AG09309 (cell line): ENCODE results near the gene SNRNP25.

Experiments
- DNase-seq: peaks from one replicate; pipeline ENCODE4 v3.0.0-alpha.2; 2010; ENCODE audit warnings: low read depth
- H3K4me3 ChIP-seq: 2 replicates; pipeline ENCODE4 v1.5.1; 2011; ENCODE audit warnings: mild to moderate bottlenecking, low read depth, low read length, moderate library complexity; ENCODE audit not compliant: control insufficient read depth
- TF ChIP-seq, protein P1 (sequence below): IDR thresholded peaks from 2 replicates; pipeline ENCODE4 v1.5.1; 2011; ENCODE audit warnings: mild to moderate bottlenecking, low read depth, low read length, inconsistent platforms; ENCODE audit not compliant: insufficient read depth, control insufficient read depth; ENCODE audit errors: missing control alignments

The SNRNP25 gene

GRCh38 chr16:66309-67182, 12.9 kb downstream of the SNRNP25 start:
- TF ChIP-seq, protein P1, sequence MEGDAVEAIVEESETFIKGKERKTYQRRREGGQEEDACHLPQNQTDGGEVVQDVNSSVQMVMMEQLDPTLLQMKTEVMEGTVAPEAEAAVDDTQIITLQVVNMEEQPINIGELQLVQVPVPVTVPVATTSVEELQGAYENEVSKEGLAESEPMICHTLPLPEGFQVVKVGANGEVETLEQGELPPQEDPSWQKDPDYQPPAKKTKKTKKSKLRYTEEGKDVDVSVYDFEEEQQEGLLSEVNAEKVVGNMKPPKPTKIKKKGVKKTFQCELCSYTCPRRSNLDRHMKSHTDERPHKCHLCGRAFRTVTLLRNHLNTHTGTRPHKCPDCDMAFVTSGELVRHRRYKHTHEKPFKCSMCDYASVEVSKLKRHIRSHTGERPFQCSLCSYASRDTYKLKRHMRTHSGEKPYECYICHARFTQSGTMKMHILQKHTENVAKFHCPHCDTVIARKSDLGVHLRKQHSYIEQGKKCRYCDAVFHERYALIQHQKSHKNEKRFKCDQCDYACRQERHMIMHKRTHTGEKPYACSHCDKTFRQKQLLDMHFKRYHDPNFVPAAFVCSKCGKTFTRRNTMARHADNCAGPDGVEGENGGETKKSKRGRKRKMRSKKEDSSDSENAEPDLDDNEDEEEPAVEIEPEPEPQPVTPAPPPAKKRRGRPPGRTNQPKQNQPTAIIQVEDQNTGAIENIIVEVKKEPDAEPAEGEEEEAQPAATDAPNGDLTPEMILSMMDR: no peak
- DNase-seq: no peak
- no peak overlapping the region for H3K4me3 ChIP-seq

DNA sequence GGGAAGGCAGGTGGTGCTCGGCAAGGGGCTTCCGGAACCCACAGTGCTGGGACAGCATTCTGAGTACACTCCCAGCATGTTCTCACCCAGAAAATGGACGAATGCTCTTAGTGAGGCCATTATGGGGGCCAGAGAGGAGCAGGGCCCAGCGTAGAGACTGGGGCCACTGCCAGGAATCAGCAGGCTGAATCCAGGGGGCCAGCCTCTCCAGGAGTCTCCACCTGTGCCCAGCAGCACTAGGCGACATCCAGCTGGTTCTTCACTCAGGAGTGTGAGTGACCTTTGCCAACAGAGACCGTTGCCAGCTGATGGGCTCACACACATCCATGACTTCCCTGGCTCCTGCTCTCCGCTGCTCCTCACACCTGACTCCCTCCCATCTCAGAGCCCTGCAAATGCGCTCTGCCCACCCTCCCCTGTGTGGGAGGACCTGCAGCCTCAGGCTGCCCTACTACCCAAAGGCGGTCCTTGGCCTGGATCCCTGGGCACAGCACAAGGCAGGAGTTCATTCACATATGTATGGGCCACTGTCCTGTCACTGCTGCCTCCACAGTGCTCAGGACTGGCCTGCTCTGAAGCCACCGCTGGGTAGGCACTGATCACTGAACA, 13.7 kb downstream of the SNRNP25 start:
- H3K4me3 ChIP-seq: no peak overlapping the region
- TF ChIP-seq, protein P1: no peak
- DNase-seq: no peak

- TF ChIP-seq, protein P1: no peak
- no peak overlapping the region for H3K4me3 ChIP-seq
- DNase-seq: no peak
Measured at GRCh38 chr16:67884-68789, 14.5 kb downstream of the SNRNP25 start.

- no peak overlapping the region for H3K4me3 ChIP-seq
- DNase-seq: no peak
- TF ChIP-seq, protein P1: no peak
Measured at GRCh38 chr16:69181-69580, 15.6 kb downstream of the SNRNP25 start.

DNA sequence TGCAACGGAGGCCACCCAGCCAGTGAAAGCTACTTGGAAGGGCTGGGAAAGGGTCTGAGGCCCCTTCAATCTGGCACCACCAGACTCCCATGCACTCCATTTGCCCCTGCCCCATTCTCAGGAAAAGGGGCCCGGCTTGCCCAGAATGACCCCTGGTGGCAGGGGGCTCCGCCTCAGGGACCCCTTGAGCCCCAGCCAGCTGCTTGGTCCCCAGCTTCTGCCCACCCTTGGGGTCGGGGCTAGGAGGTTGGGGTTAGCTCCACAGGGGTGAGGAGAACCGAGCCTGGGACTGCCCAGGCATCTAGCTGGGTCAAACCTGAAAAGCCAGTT, 17.5 kb downstream of the SNRNP25 start:
- TF ChIP-seq, protein P1: no peak
- no peak for DNase-seq
- peak overlapping the region; percentile 87 for H3K4me3 ChIP-seq
